HG02884 (cell line): Measurements from ENCODE around the gene LIPT1.
"Not testable (repeated sequence)": the region's sequence is repeated elsewhere in the genome, so short reads cannot be mapped to it uniquely, and the experiment has no call there.

Source experiments
- ATAC-seq: cut with Tn5 transposase; IDR thresholded peaks from one replicate; pipeline ENCODE4 v1.9.1; 2021; ENCODE audit warnings: mild to moderate bottlenecking, moderate library complexity; ENCODE audit not compliant: unreplicated experiment

LIPT1 gene

GRCh38 chr2:99154643-99155536, at the start of gene LIPT1, which contains the start of gene TSGA10:
LIPT1 (plus strand) TSS chr2:99154967; CDS start chr2:99161958, 6,991 bp downstream.
TSGA10 (minus strand) TSS chr2:99154942; CDS start chr2:99109439, 45,503 bp downstream.
- ATAC-seq: peak; percentile 94

DNA sequence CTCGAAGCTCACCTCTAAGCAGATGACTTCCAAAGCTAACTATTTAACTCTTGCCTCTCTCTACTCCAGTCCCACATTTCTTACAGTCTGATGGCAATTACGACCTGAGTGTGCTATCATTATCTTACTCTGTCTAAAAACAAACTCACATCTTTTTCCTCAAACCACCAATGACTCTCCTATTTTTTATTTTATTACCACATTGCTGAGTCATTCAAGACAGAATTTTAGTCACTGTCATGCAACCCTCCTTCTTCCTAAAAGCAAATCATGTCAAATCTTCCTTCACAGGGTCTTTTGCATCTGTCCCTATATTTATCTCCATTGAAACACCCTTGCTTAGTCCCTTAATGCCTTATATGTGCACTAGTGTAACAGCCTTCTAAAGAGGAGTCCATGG, 47.9 kb upstream of the LIPT1 start:
- ATAC-seq: no peak

DNA sequence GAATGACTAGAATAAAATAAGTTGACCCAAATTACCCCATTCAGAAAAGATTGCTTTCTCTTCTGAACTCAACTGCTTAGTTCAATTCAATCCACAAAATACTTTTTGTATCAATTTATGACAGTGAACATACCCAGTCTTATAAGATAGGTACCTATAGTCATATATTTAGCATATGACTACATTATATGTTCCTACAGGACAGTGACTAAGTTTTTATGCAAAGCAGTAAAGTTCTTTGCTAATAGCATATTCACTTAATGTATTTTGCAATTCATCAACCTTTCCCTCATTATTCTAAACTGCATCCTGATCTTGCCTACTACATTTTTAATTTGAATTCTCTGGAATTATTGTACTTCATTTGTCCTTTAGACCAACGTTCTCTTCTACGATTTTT, 43.5 kb upstream of the LIPT1 start:
- ATAC-seq: no peak

DNA sequence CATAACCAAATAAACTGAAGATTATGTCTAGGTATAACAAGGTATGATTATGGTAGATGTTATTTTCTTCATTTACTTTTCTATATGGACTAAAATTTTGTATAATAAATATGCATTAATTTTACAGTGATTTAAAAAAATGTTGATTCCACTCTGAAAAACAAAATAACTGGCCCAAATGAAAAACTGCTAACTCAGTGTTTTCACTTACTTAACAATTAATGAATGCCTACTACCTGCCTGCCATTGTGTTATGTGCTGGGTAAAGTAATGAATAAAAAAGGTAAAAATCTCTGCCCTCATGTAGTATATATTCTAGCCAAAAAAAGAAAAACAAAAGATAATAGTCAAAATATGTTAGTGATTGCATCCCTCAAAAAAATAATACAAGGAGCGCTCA, 42.8 kb upstream of the LIPT1 start:
- ATAC-seq: no peak

DNA sequence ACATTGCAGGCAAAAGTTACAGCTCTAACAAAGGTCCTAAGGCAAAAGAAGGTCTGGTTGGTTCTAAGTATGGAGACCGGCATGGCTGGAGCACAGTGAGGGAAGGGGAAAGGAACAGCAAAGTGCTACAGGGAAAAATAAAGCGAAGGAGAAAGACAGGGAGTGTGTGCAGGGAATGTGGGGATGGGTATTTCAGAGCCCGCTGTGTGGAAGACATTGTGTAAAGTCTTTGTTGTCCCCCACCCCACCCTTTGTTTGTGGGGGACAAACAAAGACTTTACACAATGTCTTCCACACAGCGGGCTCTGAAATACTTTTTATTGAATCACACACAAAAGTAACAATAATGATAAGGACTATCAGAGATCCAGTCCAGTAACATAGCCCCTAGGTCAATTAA, 42.1 kb upstream of the LIPT1 start:
- ATAC-seq: no peak

DNA sequence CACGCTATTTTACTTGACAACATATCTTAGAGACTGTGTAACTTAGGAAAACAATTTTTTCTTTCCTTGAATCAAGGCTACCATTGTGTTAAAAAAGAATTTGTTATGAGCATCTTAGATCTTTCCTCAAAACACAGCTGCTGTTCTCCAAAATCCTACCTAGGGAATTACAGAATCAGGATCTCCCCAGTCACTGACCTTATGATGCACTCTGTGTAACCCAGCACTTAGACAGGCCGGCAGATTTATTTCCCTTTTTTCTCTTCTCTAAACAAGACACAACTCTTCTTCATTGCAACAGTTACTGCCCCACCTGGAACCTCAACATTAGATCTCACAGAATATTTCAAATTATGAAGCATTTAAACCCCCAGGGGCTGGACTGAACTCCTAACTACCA, 26.8 kb upstream of the LIPT1 start:
- no peak for ATAC-seq

DNA sequence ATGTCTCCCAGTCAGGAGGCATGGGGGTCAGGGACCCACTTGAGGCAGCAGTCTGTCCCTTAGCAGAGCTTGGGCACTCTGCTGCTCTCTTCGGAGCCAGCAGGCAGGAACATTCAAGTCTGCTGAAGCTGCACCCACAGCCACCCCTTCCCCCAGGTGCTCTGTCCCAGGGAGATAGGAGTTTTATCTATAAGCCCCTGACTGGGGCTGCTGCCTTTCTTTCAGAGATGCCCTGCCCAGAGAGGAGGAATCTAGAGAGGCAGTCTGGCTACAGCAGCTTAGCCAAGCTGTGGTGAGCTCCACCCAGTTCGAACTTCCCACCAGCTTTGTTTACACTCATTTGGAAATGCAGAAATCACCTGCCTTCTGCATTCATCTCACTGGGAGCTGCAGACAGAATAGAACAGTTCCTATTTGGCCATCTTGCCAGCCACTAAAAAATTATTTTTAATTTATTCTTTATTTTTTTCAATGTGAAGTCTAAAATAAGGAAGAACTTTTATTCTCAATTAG, 19.7 kb upstream of the LIPT1 start:
- not testable (repeated sequence) for ATAC-seq

DNA sequence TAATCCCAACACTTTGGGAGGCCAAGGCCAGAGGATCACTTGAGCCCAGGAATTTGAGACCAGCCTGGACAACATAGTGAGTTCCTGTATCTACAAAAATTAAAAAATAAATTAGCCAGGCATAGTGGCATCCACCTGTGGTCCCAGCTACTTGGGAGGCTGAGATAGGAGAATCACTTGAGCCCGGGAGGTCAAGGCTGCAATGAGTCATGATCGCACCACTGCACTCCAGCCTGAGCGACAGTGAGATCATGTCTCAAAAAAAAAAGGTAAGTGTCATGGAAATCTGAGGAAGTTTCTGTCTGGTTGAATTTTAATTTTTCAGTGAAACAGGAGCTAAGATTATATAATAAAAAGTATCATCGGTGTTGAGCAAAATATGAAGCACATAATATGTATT, 15.8 kb upstream of the LIPT1 start:
- ATAC-seq: no peak

DNA sequence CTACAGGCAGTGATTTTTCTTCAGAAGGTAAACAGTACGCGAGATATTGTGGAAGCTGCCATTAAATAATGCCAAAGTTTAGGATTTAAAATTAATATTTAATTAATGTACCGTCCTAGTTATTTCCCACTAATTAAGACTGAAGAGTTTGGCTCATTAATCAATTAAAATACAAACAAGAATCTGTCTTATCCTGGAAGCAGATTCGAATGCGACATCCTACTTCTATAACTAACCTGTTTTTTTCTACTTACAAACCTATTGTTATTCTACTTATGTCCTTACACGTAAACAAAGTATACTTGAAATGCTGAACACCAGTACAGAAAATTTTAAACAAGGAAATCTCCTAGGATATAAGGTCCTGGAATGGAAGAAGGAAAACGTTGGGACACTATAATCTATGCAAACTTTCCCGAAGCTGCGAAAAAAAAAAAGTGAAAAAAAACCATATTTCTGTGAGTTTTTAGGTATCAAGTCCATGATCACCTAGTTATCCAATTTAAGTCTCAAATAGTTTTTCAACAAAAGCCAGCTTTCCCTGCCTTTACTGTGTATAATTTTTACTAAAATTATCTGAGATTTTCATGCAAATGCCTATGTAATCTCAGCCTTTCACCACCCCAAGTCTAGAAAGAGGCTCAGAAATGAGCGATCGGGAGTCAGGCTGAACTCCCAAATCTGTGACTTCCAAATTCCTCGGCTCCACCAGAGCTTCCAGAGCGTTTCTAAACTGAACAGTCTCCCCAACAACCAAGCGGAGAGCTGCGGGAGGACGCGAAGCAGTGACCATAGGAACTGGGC, 14.5 kb upstream of the LIPT1 start:
- no peak for ATAC-seq

GRCh38 chr2:99140860-99141109, 14.0 kb upstream of the LIPT1 start:
- peak; percentile 9 for ATAC-seq

DNA sequence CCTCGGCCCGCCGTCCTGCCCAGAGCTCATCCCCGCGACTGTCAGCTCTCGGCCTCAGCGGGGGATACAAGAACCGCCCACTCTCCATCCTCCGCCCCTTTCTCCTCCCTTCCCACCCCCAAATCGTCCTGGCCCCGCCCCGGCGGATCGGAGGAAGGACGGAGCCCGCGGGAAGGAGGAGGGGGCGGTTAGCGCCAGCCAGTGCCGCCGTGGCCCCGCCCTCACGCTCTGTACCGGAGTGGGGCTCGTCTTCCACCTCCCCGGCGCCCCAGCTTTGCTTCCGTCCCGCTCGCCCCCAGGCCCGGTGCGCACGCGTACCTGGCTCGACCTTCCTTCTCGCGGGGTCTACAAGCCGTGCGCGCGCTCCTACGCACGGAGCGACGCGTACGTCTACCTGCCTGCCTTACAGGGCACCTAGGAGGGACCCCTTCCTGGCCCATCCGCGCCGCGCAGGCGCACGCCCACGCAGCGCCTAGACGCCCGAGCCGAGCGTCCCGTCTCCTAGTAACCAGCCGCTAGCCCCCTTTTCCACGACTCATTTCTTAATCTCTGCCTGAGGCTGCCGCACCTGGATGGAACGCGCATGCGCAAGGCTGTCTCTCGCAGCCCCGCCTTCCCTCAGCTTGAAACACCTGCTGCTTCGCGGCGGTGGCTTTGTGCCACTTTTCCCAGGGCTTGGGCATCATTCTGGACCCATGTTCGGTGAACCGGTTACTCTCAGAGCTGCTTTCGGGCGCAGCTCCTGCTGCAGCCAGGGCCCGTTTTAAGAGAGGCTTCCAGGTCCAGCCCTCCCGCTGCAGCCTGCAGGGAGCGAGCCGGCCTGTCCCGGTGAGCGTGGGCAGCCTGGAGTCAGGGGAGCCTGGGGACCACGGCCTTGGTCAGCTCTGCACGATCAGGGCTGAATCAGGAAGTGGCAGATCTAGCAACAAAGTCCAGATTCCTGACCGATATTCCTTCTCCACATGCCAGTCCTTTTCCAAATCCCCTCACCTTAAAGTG, 13.4 kb upstream of the LIPT1 start, which contains the start of gene C2orf15:
TSS of gene C2orf15 (plus strand) at position 598 of the 999 bp plus-strand sequence. CDS start 8,852 bp downstream, outside the sequence.
- ATAC-seq: peak; percentile 87

- no peak for ATAC-seq
Observed at GRCh38 chr2:99150706-99151105, 4.1 kb upstream of the LIPT1 start.

DNA sequence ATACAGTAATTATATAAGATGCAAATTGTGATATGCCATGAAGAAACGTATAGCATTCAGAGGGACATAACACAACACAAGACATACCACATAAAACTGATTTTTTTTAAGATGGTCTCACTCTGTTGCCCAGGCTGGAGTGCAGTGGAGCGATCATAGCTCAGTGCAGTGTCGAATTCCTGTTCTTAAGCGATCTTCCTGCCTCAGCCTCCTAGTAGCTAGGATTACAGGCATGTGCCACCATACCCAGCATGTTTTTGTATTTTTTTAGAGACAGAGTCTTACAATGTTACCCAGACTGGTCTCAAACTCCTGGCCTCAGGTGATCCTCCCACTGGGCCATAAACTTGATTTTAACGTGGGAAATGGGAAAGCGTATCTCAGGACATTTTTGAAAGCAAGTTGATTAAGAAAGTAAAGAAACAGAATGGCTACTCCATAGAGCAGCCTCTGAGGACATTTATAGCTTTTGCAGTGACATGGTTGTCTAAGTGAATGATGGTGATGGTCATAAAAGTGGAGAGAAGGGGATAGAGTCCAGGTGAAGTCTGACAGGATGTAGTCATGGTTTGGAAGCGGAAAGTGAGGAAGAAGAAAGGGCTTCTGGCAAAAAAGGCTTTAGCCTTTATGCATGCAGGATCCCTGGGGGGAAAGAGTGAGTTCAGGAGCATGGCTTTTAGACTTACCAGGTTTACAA, 2.4 kb upstream of the LIPT1 start:
- no peak for ATAC-seq

- ATAC-seq: no peak
Observed at GRCh38 chr2:99153921-99154604, 704 bp upstream of the LIPT1 start.

DNA sequence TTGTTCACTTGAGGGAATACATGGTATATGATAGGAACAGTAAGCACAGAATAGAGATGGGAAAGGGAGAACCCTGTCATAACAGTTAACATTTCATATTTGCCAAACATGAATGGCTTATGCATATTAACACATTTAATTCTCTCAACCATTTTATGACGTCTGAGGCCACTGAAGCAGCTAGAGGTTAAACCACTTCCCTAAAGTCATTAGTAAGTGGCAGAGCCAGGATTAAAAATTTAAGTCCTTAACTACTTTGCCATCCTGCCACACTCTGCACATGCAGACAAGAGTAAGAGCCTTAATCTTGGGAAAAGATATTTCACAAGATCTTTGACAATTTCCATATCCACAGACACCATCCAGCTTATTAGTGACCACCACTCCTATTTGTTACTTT, 2.1 kb downstream of the LIPT1 start:
- no peak for ATAC-seq

DNA sequence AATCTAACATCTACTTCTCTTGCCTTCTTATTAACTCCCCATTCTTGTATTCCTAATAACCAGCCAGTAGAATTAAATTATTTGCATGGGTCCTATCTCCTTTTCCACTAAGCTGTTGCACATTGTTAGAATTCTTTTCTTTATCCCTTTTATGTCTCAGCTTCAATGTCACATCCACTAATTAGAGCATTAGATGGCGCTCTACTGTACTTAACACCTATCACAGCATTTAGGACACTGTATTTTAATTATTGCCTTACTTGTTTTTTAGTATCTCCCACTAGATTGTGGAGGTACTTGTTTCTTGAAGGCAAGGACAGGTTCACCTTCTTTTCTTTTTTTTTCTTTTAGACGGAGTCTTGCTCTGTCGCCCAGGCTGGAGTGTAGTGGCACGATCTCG, 3.8 kb downstream of the LIPT1 start:
- no peak for ATAC-seq

DNA sequence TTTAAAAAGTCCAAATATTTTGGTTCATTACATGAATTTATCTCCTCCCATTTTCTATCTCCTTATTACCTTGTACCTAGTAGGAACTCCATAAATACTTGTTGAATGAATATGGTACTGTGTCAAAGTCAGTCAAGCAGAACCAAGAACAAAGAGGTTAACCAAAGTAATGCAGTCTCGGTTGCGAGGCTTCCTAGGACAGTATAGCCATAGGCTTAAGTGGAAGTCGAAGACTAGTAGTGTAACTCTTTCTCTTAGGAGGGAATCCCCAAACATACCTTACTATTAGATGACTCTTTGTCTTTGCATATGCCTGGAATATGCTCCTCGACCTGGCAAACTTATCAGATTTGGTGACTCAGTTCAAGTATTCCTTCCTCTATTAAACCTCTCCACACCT, 4.8 kb downstream of the LIPT1 start:
- ATAC-seq: no peak

DNA sequence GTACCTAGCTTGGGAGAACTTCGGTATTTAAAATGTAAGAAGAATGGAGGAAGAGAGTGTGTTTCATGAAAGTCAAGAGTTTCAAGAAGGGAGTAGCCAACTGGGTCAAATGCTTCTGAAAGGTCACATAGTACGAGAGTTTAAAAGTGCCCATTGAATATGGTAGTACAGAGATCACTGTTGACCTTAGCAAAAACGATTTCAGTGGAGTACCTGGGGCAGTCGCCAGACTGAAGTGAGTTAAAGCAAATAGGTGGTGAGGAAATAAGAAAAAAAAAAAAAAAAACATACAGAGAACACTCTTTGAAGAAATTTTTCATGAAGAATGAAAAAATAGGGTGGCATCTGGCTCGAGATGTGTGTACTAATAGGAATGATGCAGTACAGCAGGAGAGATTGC, 11.5 kb downstream of the LIPT1 start:
- no peak for ATAC-seq

DNA sequence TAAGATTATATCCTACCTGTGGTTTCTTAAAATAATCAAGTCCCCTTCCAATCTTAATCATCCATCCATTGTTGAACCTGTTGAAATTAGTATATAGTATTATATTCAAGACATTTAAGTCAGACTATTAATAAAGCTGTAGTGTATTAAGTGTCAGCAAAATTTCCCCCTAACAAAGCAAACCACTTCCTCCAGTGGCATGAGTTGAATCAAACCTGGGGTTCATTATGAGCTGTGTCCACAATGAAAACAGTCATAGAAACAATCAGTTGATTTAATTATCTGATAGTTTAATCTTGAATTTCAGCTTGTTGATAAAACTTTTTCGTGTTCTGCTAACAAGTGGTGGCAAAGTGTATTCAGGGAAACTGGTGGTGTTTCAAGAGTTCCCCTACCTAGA, 14.8 kb downstream of the LIPT1 start:
- no peak for ATAC-seq
